Esophagus muscularis mucosa (tissue), 4 donors: ENCODE data around the gene CALD1. TPM values are rescaled to one million over a fixed set of nuclear protein-coding genes. Genes with fewer than 3 reads are reported as not detected.

Source experiments
- DNase-seq: peaks from one replicate; pipeline ENCODE4 v3.0.0-alpha.2; 2017; ENCODE audit errors: extremely low spot score
- H3K27ac ChIP-seq, 4 donors: fragments of 200-600 bp; sonication (generic); replicated peaks in 1 of 4; 1 replicate in 3 of 4; 2 replicates in 1 of 4; pipeline ENCODE4 v1.5.1; 2016 to 2019; ENCODE audit warnings: mild to moderate bottlenecking in 1 of 4
- H3K27me3 ChIP-seq, 4 donors: fragments of 200-600 bp; sonication (generic); one replicate each; pipeline versions ENCODE4 v1.5.1 to v1.6.0; 2016 to 2019
- H3K36me3 ChIP-seq, 4 donors: fragments of 200-600 bp; sonication (generic); one replicate each; pipeline ENCODE4 v1.5.1; 2016 to 2019
- H3K4me1 ChIP-seq, 4 donors: fragments of 200-600 bp; sonication (generic); one replicate each; pipeline ENCODE4 v1.5.1; 2016 to 2019
- H3K4me3 ChIP-seq, 4 donors: fragments of 200-600 bp; sonication (generic); 1 replicate in 2 of 4; 2 replicates in 2 of 4; pipeline ENCODE4 v1.5.1; 2016 to 2019; ENCODE audit warnings: mild to moderate bottlenecking in 4 of 4, moderate library complexity in 1 of 4
- H3K9me3 ChIP-seq, 4 donors: fragments of 200-600 bp; sonication (generic); 1 replicate in 3 of 4; 2 replicates in 1 of 4; pipeline ENCODE4 v1.5.1; 2016 to 2019
- EP300 ChIP-seq: sonication (generic); formaldehyde crosslinking; IDR thresholded peaks from one replicate; pipeline ENCODE4 v1.6.1; 2017; ENCODE audit warnings: antibody characterized with exemption
- POLR2A ChIP-seq: fragments of 450-650 bp; IDR thresholded peaks from one replicate; pipeline ENCODE4 v1.6.1; 2017; ENCODE audit warnings: antibody characterized with exemption, moderate library complexity, mild to moderate bottlenecking, low read depth
- POLR2AphosphoS5 ChIP-seq, 2 donors: sonication (generic); formaldehyde crosslinking; IDR thresholded peaks; one replicate each; pipeline ENCODE4 v1.6.1; 2017; ENCODE audit warnings: antibody characterized with exemption in 2 of 2
- WGBS: methylation state at CpG from one replicate; pipeline ENCODE4 v1.1.5; 2018; 5-methylcytosine and 5-hydroxymethylcytosine counted together
- intact Hi-C: fragments of 100-400 bp; cut with DNase I; formaldehyde crosslinking; loops from one replicate; pipeline ENCODE4 v1.15.1; 2023
- total RNA-seq, 4 donors: library from RNA; depleted of rRNA; stranded (reverse); fragments of >200 nt; gene quantifications; one replicate each; pipeline versions ENCODE4 v1.1.0 to v1.2.1, GENCODE V29; 2016
- TF ChIP-seq, protein P1 (sequence below), 3 experiments: fragments of 200-600 bp in 2 of 3; fragments of 450-650 bp in 1 of 3; sonication (generic) in 2 of 3; IDR thresholded peaks; one replicate each; pipeline ENCODE4 v1.5.1; 2017 to 2019; ENCODE audit warnings: antibody characterized with exemption in 3 of 3, mild to moderate bottlenecking in 2 of 3, moderate library complexity in 1 of 3

The CALD1 gene
- total RNA-seq, 4 donors from 2014 or later: 2,057 to 3,140 (median 2,687) TPM

DNA sequence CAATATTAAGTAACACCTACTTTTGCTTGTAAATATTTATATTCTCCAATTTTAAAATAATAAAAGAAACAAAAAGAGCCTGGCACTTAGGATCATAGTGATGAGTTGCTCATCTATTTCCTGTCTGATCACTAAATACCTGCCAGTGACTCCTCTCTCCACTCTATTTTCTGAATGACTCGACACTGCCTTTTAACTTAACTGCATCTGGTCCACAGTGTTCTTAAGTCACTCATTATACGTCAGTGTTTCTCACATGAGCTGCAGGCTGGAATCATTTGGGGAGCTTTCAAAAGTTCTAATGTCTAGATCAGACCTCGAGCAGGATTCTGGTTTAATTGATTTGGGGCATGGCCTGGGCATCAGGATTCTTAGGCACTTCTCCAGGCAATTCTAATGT is 128.9 kb downstream of the CALD1 start:
- Histone ChIP-seq H3K4me1 (peaks cover 34 to 94% (median 75%) of the 10 kb centered on the region in 4 donors), H3K36me3 (peaks cover 0 to 4% (median 0%) of the 10 kb centered on the region in 4 donors), H3K9me3 (no peaks in the 10 kb centered on the region), H3K4me3 (no peak overlapping the region), H3K27ac (peak overlapping the region; percentile 62 to 89 (median 76)), H3K27me3 (no peaks in the 10 kb centered on the region)
- 37% methylated on average over 3 of the region's 3 CpGs for WGBS
- DNase-seq: peak; percentile 68
- intact Hi-C loops: no loop called here
- TF ChIP-seq EP300 (no peak), POLR2AphosphoS5 (IDR thresholded peaks at IDR 0.05) (peak; percentile 45 to 61)

DNA sequence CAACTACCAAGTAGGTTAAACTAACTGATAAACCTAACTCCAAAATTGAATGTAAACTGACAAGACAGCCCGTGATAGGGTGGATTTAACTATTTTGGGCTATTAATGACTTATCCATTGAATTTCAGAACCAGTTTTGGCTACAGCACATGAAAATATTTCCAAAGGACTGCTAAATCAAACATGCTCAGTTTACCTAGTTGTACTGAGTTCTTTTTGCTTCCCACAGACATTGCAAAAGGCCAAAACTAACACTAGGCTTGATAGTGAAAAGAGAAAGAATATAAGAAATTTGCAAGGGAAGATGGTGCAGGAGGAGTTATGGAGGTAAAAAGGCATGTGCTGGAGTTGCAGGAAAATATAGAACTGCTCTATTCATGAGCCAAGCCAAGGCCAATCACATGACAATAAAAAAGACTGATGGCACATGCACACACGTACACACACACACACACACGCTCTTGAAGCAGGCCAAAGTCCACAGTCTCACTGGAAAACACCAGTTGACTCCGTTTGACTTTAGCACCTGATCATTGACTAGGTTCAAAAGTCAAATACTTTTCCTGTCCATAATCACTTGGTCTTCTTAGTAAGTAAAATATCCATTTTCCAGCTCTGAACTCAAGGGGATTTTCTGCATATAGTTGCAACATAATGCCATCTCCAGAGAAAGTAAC is 130.9 kb downstream of the CALD1 start:
- DNase-seq: peak; percentile 21
- H3K9me3 ChIP-seq: no peaks in the 10 kb centered on the region
- intact Hi-C loops: no loop called here
- WGBS: 80% methylated on average over 4 of the region's 4 CpGs
- H3K4me1 ChIP-seq: peaks cover 31 to 93% (median 70%) of the 10 kb centered on the region in 4 donors
- no peak overlapping the region for H3K4me3 ChIP-seq
- H3K27ac ChIP-seq: peak overlapping the region in 3 of 4 donors; percentile 25 to 89 (median 80)
- peaks cover 0 to 11% (median 6%) of the 10 kb centered on the region in 4 donors for H3K36me3 ChIP-seq
- no peaks in the 10 kb centered on the region for H3K27me3 ChIP-seq
- TF ChIP-seq POLR2AphosphoS5 (IDR thresholded peaks at IDR 0.05): peak in 1 of 2 donors; percentile 12
- TF ChIP-seq EP300: no peak

DNA sequence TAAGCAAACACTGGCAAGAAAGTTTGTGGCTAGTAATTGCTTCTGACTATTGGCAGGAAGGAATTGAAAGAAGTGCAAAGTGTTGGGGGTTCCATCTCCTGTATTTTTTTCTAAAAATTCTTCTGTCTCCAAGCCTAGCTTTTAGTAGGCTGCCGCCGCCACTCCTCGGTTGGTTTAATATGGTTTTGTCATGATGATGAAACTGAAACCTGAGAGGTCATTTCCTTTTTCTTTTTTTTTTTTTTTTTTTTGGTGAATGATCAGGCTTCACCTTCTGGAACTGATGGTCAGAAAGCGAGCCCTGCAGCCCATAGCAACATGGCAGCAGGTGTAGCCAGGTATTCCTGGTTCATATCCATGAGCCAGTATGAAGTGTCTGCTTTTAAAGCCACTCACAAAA is 131.5 kb downstream of the CALD1 start:
- no peaks in the 10 kb centered on the region for H3K9me3 ChIP-seq
- H3K4me3 ChIP-seq: no peak overlapping the region
- peaks cover 28 to 93% (median 70%) of the 10 kb centered on the region in 4 donors for H3K4me1 ChIP-seq
- WGBS: 97% methylated on average over 4 of the region's 4 CpGs
- peak overlapping the region; percentile 24 to 89 (median 42) for H3K27ac ChIP-seq
- no peak for TF ChIP-seq EP300
- TF ChIP-seq POLR2AphosphoS5 (IDR thresholded peaks at IDR 0.05): no peak
- TF ChIP-seq, protein P1, sequence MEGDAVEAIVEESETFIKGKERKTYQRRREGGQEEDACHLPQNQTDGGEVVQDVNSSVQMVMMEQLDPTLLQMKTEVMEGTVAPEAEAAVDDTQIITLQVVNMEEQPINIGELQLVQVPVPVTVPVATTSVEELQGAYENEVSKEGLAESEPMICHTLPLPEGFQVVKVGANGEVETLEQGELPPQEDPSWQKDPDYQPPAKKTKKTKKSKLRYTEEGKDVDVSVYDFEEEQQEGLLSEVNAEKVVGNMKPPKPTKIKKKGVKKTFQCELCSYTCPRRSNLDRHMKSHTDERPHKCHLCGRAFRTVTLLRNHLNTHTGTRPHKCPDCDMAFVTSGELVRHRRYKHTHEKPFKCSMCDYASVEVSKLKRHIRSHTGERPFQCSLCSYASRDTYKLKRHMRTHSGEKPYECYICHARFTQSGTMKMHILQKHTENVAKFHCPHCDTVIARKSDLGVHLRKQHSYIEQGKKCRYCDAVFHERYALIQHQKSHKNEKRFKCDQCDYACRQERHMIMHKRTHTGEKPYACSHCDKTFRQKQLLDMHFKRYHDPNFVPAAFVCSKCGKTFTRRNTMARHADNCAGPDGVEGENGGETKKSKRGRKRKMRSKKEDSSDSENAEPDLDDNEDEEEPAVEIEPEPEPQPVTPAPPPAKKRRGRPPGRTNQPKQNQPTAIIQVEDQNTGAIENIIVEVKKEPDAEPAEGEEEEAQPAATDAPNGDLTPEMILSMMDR (IDR thresholded peaks at IDR 0.05): no peak
- no peak for TF ChIP-seq POLR2A
- H3K27me3 ChIP-seq: no peaks in the 10 kb centered on the region
- DNase-seq: peak; percentile 21
- intact Hi-C loops: no loop called here
- H3K36me3 ChIP-seq: peaks cover 0 to 17% (median 9%) of the 10 kb centered on the region in 4 donors

GRCh38 chr7:134916171-134916883 is 136.9 kb downstream of the CALD1 start:
- Histone ChIP-seq H3K27ac (peak overlapping the region; percentile 70 to 89 (median 81)), H3K9me3 (no peaks in the 10 kb centered on the region), H3K36me3 (peaks cover 0 to 24% (median 14%) of the 10 kb centered on the region in 4 donors), H3K27me3 (no peaks in the 10 kb centered on the region), H3K4me3 (no peak overlapping the region), H3K4me1 (peaks cover 37 to 84% (median 77%) of the 10 kb centered on the region in 4 donors)
- intact Hi-C loops: no loop called here
- TF ChIP-seq, protein P1 (IDR thresholded peaks at IDR 0.05): no peak
- TF ChIP-seq EP300: no peak
- no peak for TF ChIP-seq POLR2A
- TF ChIP-seq POLR2AphosphoS5 (IDR thresholded peaks at IDR 0.05): no peak
- peak; percentile 10 for DNase-seq
- 73% methylated on average over 6 of the region's 6 CpGs for WGBS

DNA sequence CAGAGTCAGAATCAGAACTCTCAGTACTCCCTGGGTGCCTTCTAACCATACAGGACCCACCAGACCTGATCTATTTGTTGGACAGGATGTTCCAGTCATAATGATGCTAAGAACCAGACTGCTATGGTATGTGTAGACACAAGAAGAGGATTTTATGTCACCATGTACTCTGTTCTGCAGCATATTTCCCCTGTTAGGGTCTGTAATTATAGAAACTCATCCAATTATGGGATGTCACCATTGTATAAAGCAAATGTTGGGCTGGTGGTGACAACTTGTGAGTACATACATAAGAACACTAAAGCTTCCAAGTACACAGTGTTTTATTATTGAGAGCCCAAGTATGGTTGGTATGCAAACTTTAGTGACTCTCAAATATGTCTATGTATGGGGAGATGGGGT is 139.8 kb downstream of the CALD1 start:
- no peak overlapping the region for H3K4me3 ChIP-seq
- H3K27ac ChIP-seq: peak overlapping the region; percentile 70 to 89 (median 81)
- H3K36me3 ChIP-seq: peaks cover 0 to 22% (median 13%) of the 10 kb centered on the region in 4 donors
- peak; percentile 19 for DNase-seq
- no peaks in the 10 kb centered on the region for H3K27me3 ChIP-seq
- no peak for TF ChIP-seq POLR2A
- peak; percentile 77 for TF ChIP-seq EP300
- TF ChIP-seq POLR2AphosphoS5 (IDR thresholded peaks at IDR 0.05): peak; percentile 46 to 75
- H3K4me1 ChIP-seq: peaks cover 55 to 92% (median 86%) of the 10 kb centered on the region in 4 donors
- intact Hi-C loops: no loop called here
- no peaks in the 10 kb centered on the region for H3K9me3 ChIP-seq
